Type B pancreatic cell (in vitro differentiated cells): ENCODE results near the gene METTL15. TPM values are rescaled to one million over a fixed set of nuclear protein-coding genes. Genes with fewer than 3 reads are reported as not detected.
"Not testable (repeated sequence)": the region's sequence is repeated elsewhere in the genome, so short reads cannot be mapped to it uniquely, and the experiment has no call there.

ENCODE experiments used
- DNase-seq: peaks from one replicate; pipeline ENCODE4 v3.0.0; 2021; ENCODE audit warnings: mixed read lengths; ENCODE audit not compliant: unreplicated experiment; ENCODE audit errors: extremely low spot score
- H3K27ac Mint-ChIP-seq: 2 replicates; pipeline ENCODE4 v1.8.0; 2021; ENCODE audit warnings: mild to moderate bottlenecking, mixed read lengths
- H3K27me3 Mint-ChIP-seq: 2 replicates; pipeline ENCODE4 v1.8.0; 2021; ENCODE audit warnings: mixed read lengths
- H3K36me3 Mint-ChIP-seq: 2 replicates; pipeline ENCODE4 v1.8.0; 2021; ENCODE audit warnings: mixed read lengths
- H3K4me1 Mint-ChIP-seq: one replicate; pipeline ENCODE4 v1.8.0; 2021; ENCODE audit warnings: mixed read lengths; ENCODE audit not compliant: unreplicated experiment
- H3K4me3 Mint-ChIP-seq: 2 replicates; pipeline ENCODE4 v1.8.0; 2021; ENCODE audit warnings: mild to moderate bottlenecking, mixed read lengths
- H3K9me3 Mint-ChIP-seq: 2 replicates; pipeline ENCODE4 v1.8.0; 2021; ENCODE audit warnings: mixed read lengths
- CTCF ChIP-seq: fragments of 200-600 bp; sonication (generic); conservative IDR thresholded peaks from 2 replicates; pipeline ENCODE4 v1.5.0; 2021; ENCODE audit warnings: antibody characterized with exemption, mild to moderate bottlenecking
- total RNA-seq: library from RNA; stranded (reverse); gene quantifications from 2 replicates; pipeline ENCODE4 v1.2.1, GENCODE V29; 2021; ENCODE audit warnings: low replicate concordance

Gene METTL15
- total RNA-seq, 1 donor from 2014 or later: 13.4 TPM

- TF ChIP-seq CTCF: no peak
- Mint-ChIP-seq H3K27ac (no peak overlapping the region), H3K4me3 (no peak overlapping the region), H3K27me3 (no peaks in the 10 kb centered on the region), H3K9me3 (peaks cover 9% of the 10 kb centered on the region), H3K4me1 (no peaks in the 10 kb centered on the region), H3K36me3 (peaks cover 20% of the 10 kb centered on the region)
- DNase-seq: no peak
These were observed 143.1 kb downstream of the METTL15 start for GRCh38 chr11:28251257-28251656.

GRCh38 chr11:28257761-28258160 is 149.6 kb downstream of the METTL15 start:
- Mint-ChIP-seq H3K27ac (no peak overlapping the region), H3K4me1 (no peaks in the 10 kb centered on the region), H3K27me3 (no peaks in the 10 kb centered on the region), H3K36me3 (peaks cover 18% of the 10 kb centered on the region), H3K4me3 (no peak overlapping the region), H3K9me3 (peaks cover 11% of the 10 kb centered on the region)
- no peak for TF ChIP-seq CTCF
- DNase-seq: no peak

GRCh38 chr11:28259177-28259843 is 151.1 kb downstream of the METTL15 start:
- DNase-seq: no peak
- Mint-ChIP-seq H3K4me3 (no peak overlapping the region), H3K4me1 (no peaks in the 10 kb centered on the region), H3K36me3 (peaks cover 11% of the 10 kb centered on the region), H3K27ac (no peak overlapping the region), H3K9me3 (peaks cover 5% of the 10 kb centered on the region), H3K27me3 (no peaks in the 10 kb centered on the region)
- no peak for TF ChIP-seq CTCF

- Mint-ChIP-seq H3K4me1 (no peaks in the 10 kb centered on the region), H3K27ac (no peak overlapping the region), H3K27me3 (no peaks in the 10 kb centered on the region), H3K4me3 (no peak overlapping the region), H3K36me3 (peaks cover 16% of the 10 kb centered on the region), H3K9me3 (peaks cover 10% of the 10 kb centered on the region)
- DNase-seq: no peak
- no peak for TF ChIP-seq CTCF
These were observed 160.7 kb downstream of the METTL15 start for GRCh38 chr11:28268925-28269324.

GRCh38 chr11:28269586-28269985 is 161.4 kb downstream of the METTL15 start:
- Mint-ChIP-seq H3K27ac (no peak overlapping the region), H3K36me3 (peaks cover 16% of the 10 kb centered on the region), H3K27me3 (no peaks in the 10 kb centered on the region), H3K4me1 (no peaks in the 10 kb centered on the region), H3K4me3 (no peak overlapping the region), H3K9me3 (peaks cover 10% of the 10 kb centered on the region)
- no peak for TF ChIP-seq CTCF
- no peak for DNase-seq

GRCh38 chr11:28272247-28272646 is 164.1 kb downstream of the METTL15 start:
- not testable (repeated sequence) for DNase-seq, H3K27me3 Mint-ChIP-seq, H3K4me1 Mint-ChIP-seq, H3K27ac Mint-ChIP-seq, H3K4me3 Mint-ChIP-seq, H3K36me3 Mint-ChIP-seq, H3K9me3 Mint-ChIP-seq
